ENCODE measurements around the gene ZNF581.

The ZNF581 gene

GRCh38 chr19:55688422-55689218 is 45.2 kb downstream of the ZNF581 start:
- no peak for TF ChIP-seq L3MBTL2 (conservative IDR thresholded peaks at IDR 0.05)
- DNase-seq (ENCODE audit: extremely low spot score) = no peak
- POLR2A ChIA-PET = no interaction called here
- CTCF ChIA-PET = no interaction called here

- CTCF ChIA-PET = no interaction called here
- no peak for DNase-seq (ENCODE audit: extremely low spot score)
- TF ChIP-seq SUZ12 (IDR thresholded peaks at IDR 0.05) (no peak), FOXA1 (IDR thresholded peaks at IDR 0.05) (no peak), L3MBTL2 (conservative IDR thresholded peaks at IDR 0.05) (no peak), ARNT (IDR thresholded peaks at IDR 0.05) (no peak), BHLHE40 (IDR thresholded peaks at IDR 0.05; ENCODE audit: borderline replicate concordance) (no peak), LEF1 (IDR thresholded peaks at IDR 0.05; ENCODE audit: borderline replicate concordance) (no peak), FOXK2 (IDR thresholded peaks at IDR 0.05) (no peak)
- TF ChIP-seq, protein P1, sequence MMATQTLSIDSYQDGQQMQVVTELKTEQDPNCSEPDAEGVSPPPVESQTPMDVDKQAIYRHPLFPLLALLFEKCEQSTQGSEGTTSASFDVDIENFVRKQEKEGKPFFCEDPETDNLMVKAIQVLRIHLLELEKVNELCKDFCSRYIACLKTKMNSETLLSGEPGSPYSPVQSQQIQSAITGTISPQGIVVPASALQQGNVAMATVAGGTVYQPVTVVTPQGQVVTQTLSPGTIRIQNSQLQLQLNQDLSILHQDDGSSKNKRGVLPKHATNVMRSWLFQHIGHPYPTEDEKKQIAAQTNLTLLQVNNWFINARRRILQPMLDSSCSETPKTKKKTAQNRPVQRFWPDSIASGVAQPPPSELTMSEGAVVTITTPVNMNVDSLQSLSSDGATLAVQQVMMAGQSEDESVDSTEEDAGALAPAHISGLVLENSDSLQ (IDR thresholded peaks at IDR 0.05) = no peak
- POLR2A ChIA-PET = no interaction called here
These were observed 46.1 kb downstream of the ZNF581 start for GRCh38 chr19:55689411-55690108.

DNA sequence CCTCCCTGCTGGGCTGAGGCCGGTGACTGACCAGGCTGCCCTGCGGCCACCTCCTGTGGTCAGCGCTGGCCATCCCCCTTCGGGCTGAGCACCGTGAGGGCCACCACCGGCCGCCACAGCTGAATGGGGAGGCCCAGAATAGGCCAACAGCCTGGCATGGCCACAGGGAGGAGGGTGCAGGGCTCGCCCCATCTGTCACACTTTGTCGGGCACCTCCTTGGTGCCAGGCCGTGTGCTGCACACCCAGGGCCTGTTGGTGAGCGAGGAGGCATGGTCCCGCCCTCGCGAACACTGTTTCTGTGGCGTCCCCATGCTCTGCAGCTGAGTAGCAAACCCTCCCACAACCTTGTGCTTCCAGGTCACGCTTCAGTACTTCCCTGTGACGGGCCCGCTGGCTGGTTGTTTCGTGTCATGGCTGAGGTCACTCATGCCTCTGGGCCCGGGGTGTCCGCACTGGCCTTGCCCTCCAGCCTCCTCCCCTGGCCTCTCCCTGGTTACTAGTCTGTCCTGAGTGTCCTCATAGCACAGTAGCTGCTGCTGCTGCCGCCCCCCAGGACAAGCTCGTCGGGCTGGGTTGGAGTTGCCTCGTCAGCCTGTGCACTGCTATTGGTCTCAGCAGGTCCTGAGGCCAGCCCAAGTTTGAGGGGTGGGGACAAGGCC is 46.8 kb downstream of the ZNF581 start:
- ChIA-PET CTCF (interaction anchor here (0.8 kb wide), 1 partner anchor 34 kb away, joined by 3 read pairs; no protein-coding TSS in a partner anchor), POLR2A (no interaction called here)
- no peak for DNase-seq (ENCODE audit: extremely low spot score)
- TF ChIP-seq SUZ12 (IDR thresholded peaks at IDR 0.05) = no peak

DNA sequence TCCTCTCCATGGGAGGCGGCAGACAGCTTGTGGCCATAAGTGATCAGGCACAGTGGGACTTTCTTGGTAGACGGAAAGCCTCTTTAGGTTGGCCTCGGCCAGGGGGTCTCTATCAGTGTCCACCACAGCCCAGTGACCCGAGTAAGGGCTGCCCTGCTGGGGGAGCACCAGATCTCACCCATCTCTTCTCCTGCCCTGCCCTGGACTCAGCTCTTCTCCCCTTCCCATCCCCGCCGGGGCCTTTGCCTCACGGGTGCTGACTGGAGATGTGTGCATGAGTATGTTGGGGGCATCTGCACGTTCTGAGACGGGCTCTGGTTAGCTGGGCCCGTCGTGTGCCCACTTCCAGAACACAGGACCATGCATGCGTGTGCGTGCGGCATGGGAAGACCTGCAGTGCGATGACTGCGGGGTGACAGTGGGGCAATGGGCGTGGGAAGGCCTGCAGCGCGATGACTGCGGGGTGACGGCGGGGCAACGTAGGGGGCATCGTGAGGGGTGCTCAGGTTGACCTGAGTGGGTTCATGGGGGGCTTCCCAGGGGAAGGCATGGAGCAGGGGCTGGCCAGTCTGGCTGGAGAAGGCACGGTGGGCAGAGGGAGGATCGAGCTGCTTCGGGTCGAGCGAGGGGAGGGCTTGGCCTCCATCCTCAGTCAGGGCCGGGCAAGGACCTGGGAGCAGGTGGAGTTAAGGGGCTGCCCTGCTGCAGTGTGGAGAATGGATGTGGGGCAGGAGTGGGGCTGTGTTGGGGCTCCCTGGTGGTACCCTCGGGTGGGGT is 47.5 kb downstream of the ZNF581 start:
- CTCF ChIA-PET = interaction anchor here (0.8 kb wide), 1 partner anchor 35 kb away, joined by 3 read pairs; no protein-coding TSS in a partner anchor
- TF ChIP-seq HDGF (IDR thresholded peaks at IDR 0.05; ENCODE audit: borderline replicate concordance) (no peak), FOXM1 (IDR thresholded peaks at IDR 0.05; ENCODE audit: borderline replicate concordance) (no peak), LEF1 (IDR thresholded peaks at IDR 0.05; ENCODE audit: borderline replicate concordance) (no peak), SUZ12 (IDR thresholded peaks at IDR 0.05) (no peak), ELF4 (IDR thresholded peaks at IDR 0.05) (no peak), SP1 (IDR thresholded peaks at IDR 0.05) (no peak), NFRKB (IDR thresholded peaks at IDR 0.05) (no peak), L3MBTL2 (conservative IDR thresholded peaks at IDR 0.05) (no peak), FOXA1 (IDR thresholded peaks at IDR 0.05) (no peak), ZNF384 (IDR thresholded peaks at IDR 0.05) (no peak), CTBP1 (IDR thresholded peaks at IDR 0.05; ENCODE audit: borderline replicate concordance) (no peak), ARNT (IDR thresholded peaks at IDR 0.05) (no peak), FOXK2 (IDR thresholded peaks at IDR 0.05) (no peak), TARDBP (IDR thresholded peaks at IDR 0.05) (no peak), BHLHE40 (IDR thresholded peaks at IDR 0.05; ENCODE audit: borderline replicate concordance) (no peak)
- TF ChIP-seq, protein P1 (IDR thresholded peaks at IDR 0.05) = no peak

DNA sequence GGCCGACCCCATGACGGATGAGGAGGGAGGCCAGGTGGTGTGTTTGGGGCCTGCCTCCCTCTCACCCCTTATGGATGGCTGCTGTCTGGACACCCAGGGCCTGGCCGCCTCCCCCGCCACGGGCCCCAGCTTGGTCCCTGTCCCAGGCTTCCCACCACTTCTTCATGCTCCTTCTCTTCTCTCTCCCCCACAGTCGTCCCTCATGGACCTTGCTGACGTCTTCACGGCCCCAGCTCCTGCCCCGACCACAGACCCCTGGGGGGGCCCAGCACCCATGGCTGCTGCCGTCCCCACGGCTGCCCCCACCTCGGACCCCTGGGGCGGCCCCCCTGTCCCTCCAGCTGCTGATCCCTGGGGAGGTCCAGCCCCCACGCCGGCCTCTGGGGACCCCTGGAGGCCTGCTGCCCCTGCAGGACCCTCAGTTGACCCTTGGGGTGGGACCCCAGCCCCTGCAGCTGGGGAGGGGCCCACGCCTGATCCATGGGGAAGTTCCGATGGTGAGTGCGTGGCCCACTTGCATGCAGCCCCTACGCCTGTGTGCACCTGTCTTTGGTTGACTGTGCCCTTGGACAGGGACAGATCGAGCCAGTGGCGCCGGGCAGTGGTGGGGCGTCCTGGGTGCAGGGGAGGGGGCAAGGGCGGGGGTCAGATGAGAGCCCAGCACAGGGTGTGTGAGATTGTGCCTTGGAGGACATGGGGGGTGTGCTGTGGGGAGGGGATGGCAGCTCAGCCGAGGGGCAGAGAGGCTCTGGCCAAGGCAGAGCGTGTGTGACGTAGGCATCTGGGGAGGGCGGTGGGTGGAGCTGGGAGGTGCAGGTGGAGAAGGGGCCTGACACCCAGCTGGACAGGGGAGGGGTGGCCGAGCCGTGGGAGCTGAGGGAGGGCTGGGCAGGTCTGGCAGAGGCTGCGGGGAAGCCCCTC is 48.4 kb downstream of the ZNF581 start:
- ChIA-PET POLR2A (no interaction called here), CTCF (no interaction called here)
- no peak for DNase-seq (ENCODE audit: extremely low spot score)
- TF ChIP-seq, protein P1 (IDR thresholded peaks at IDR 0.05) = no peak

More for the DNA sequence above, 47.5 kb downstream of the ZNF581 start:
- POLR2A ChIA-PET = no interaction called here
- DNase-seq (ENCODE audit: extremely low spot score) = no peak

DNA sequence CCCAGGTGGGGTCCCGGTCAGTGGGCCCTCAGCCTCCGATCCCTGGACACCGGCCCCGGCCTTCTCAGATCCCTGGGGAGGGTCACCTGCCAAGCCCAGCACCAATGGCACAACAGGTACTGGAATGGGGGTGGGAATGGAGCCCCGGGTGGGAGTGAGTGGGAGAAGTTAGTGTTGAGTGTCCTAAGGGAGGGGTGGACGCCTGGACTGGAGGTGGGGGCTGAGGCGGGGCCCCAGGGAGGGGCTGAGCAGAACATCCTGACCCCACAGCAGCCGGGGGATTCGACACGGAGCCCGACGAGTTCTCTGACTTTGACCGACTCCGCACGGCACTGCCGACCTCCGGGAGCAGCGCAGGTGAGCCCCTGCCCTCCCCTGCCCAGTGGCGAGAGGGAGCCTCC is 49.2 kb downstream of the ZNF581 start:
- DNase-seq (ENCODE audit: extremely low spot score) = no peak
- TF ChIP-seq ARNT (IDR thresholded peaks at IDR 0.05) (no peak), SP1 (IDR thresholded peaks at IDR 0.05) (no peak), NFRKB (IDR thresholded peaks at IDR 0.05) (no peak), HDGF (IDR thresholded peaks at IDR 0.05; ENCODE audit: borderline replicate concordance) (no peak), L3MBTL2 (conservative IDR thresholded peaks at IDR 0.05) (no peak), BHLHE40 (IDR thresholded peaks at IDR 0.05; ENCODE audit: borderline replicate concordance) (no peak), SUZ12 (IDR thresholded peaks at IDR 0.05) (no peak), LEF1 (IDR thresholded peaks at IDR 0.05; ENCODE audit: borderline replicate concordance) (no peak), TARDBP (IDR thresholded peaks at IDR 0.05) (no peak), CTBP1 (IDR thresholded peaks at IDR 0.05; ENCODE audit: borderline replicate concordance) (no peak), FOXK2 (IDR thresholded peaks at IDR 0.05) (no peak)
- TF ChIP-seq, protein P1 (IDR thresholded peaks at IDR 0.05) = no peak
- ChIA-PET POLR2A (no interaction called here), CTCF (no interaction called here)

Measured in HEK293T (cell line).